Activated CD8-positive, alpha-beta T cell treated with anti-CD3 and anti-CD28 coated beads, Interleukin-2, amount 10 ng/mL, durations not matched to agents 7 days and 5 days (primary cell): ENCODE results near the gene SLC5A4. TPM values are rescaled to one million over a fixed set of nuclear protein-coding genes. Genes with fewer than 3 reads are reported as not detected.
"Not testable (repeated sequence)": the region's sequence is repeated elsewhere in the genome, so short reads cannot be mapped to it uniquely, and the experiment has no call there.

ENCODE experiments used
- ATAC-seq: fragments of 150-1000 bp; cut with Tn5 transposase; one replicate; pipeline ENCODE4 v1.10.0; 2021; ENCODE audit warnings: moderate library complexity
- CTCF ChIA-PET: fragments of 350-600 bp; sonication (Branson Sonifier 250); formaldehyde crosslinking; loops from one replicate; lab custom pipeline; 2021; ENCODE audit warnings: antibody characterized with exemption; lab: Charles Lee
- POLR2A ChIA-PET: fragments of 350-600 bp; sonication (Branson Sonifier 250); formaldehyde crosslinking; loops from one replicate; lab custom pipeline; 2021; ENCODE audit warnings: antibody characterized with exemption; lab: Charles Lee
- DNase-seq: peaks from one replicate; pipeline ENCODE4 v3.0.0-alpha.2; 2020
- H3K27ac Mint-ChIP-seq: one replicate; pipeline ENCODE4 v1.8.0; 2021; ENCODE audit warnings: mild to moderate bottlenecking, mixed read lengths
- H3K27me3 Mint-ChIP-seq: one replicate; pipeline ENCODE4 v1.8.0; 2021; ENCODE audit warnings: low read depth, mixed read lengths
- H3K36me3 Mint-ChIP-seq: one replicate; pipeline ENCODE4 v1.8.0; 2021; ENCODE audit warnings: low read depth, mixed read lengths
- H3K4me1 Mint-ChIP-seq: one replicate; pipeline ENCODE4 v1.8.0; 2021; ENCODE audit warnings: low read depth, mixed read lengths
- H3K4me3 Mint-ChIP-seq: one replicate; pipeline ENCODE4 v1.8.0; 2021; ENCODE audit warnings: mild to moderate bottlenecking, mixed read lengths
- H3K9me3 Mint-ChIP-seq: one replicate; pipeline ENCODE4 v1.8.0; 2022; ENCODE audit warnings: mixed read lengths; ENCODE audit not compliant: insufficient read depth
- total RNA-seq, 2 experiments: library from RNA; stranded (reverse); gene quantifications; one replicate each; pipeline ENCODE4 v1.2.3, GENCODE V29; 2021

Gene SLC5A4
- total RNA-seq, 2 experiments from 2014 or later: not detected

- H3K36me3 Mint-ChIP-seq, POLR2A ChIA-PET, H3K4me1 Mint-ChIP-seq, H3K9me3 Mint-ChIP-seq, ATAC-seq, CTCF ChIA-PET, H3K4me3 Mint-ChIP-seq, H3K27ac Mint-ChIP-seq: not testable (repeated sequence)
- DNase-seq: peak; percentile 8
- H3K27me3 Mint-ChIP-seq: peaks cover 21% of the 10 kb centered on the region
Observed at GRCh38 chr22:32193346-32193745, 61.8 kb downstream of the SLC5A4 start.

- peaks cover 12% of the 10 kb centered on the region for H3K27me3 Mint-ChIP-seq
- ATAC-seq, H3K4me1 Mint-ChIP-seq, H3K27ac Mint-ChIP-seq, DNase-seq, POLR2A ChIA-PET, H3K4me3 Mint-ChIP-seq, H3K9me3 Mint-ChIP-seq, CTCF ChIA-PET, H3K36me3 Mint-ChIP-seq: not testable (repeated sequence)
Observed at GRCh38 chr22:32191021-32191420, 64.1 kb downstream of the SLC5A4 start.

DNA sequence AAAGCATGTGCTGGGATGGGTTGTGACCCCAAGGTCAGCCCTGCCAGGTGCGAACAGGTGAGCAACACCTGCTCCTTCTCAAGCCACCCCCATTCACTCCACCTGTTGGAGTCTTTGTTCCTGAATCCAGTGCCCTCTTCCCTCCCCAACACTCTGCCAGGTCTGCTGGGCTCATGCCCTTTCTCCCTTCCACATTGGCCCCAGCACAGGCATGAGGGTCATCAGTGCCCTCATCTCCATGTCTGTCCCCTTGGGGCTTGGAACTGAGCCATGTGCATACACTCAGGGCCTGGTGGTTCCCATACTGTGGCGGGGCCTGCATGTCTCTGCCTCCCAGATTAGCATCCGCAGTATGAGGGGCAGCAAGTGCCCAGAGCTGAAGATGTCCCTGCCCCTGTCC is 69.3 kb downstream of the SLC5A4 start:
- ChIA-PET CTCF (no interaction called here), POLR2A (no interaction called here)
- ATAC-seq (no peak), DNase-seq (no peak)
- Mint-ChIP-seq H3K4me1 (no peaks in the 10 kb centered on the region), H3K9me3 (no peaks in the 10 kb centered on the region), H3K27ac (no peak overlapping the region), H3K4me3 (no peak overlapping the region), H3K36me3 (no peaks in the 10 kb centered on the region), H3K27me3 (peaks cover 8% of the 10 kb centered on the region)

DNA sequence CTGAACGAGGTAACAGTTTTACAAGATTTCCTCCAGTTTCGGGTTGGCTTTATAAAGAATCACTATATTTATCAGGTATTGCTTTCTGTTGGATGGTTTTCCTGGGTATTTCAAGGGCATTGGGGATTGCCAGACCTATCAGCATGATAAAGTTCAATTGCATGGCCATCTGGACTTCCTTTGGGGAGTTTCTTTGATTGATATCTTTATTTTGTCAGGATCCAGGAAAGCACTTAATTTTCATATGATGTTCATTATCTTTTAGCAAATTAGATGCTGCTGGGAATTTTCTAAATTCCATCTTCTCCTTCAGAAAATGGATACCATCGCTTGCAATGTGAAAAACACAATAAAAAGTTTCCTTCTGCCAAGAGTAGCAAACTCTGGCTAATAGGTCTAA is 71.5 kb downstream of the SLC5A4 start:
- ChIA-PET CTCF (no interaction called here), POLR2A (no interaction called here)
- ATAC-seq: no peak
- Mint-ChIP-seq H3K4me1 (no peaks in the 10 kb centered on the region), H3K9me3 (no peaks in the 10 kb centered on the region), H3K4me3 (no peak overlapping the region), H3K27ac (no peak overlapping the region), H3K36me3 (no peaks in the 10 kb centered on the region), H3K27me3 (peaks cover 8% of the 10 kb centered on the region)
- DNase-seq: no peak

DNA sequence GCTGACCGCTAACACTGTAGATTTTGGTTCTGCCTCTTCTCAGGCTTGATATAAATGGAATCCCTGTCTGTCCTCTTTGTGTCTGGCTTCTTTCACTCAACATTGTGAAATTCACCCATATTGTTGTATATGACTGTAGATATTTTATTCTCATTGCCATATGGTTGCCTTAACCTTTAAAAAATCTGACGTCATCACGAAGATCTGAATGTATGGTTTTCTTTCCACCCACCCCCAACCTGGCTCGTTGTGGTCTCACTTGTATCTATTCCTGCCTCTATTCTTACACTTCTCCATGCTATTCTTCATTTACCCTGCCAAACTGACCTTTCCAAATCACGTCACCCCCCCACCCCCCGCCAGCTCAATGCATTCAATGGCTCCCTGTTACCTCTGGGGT is 74.1 kb downstream of the SLC5A4 start:
- H3K9me3 Mint-ChIP-seq: no peaks in the 10 kb centered on the region
- peaks cover 10% of the 10 kb centered on the region for H3K27me3 Mint-ChIP-seq
- DNase-seq (no peak), ATAC-seq (no peak)
- no peaks in the 10 kb centered on the region for H3K4me1 Mint-ChIP-seq
- ChIA-PET POLR2A (no interaction called here), CTCF (no interaction called here)
- H3K4me3 Mint-ChIP-seq: no peak overlapping the region
- no peaks in the 10 kb centered on the region for H3K36me3 Mint-ChIP-seq
- no peak overlapping the region for H3K27ac Mint-ChIP-seq

DNA sequence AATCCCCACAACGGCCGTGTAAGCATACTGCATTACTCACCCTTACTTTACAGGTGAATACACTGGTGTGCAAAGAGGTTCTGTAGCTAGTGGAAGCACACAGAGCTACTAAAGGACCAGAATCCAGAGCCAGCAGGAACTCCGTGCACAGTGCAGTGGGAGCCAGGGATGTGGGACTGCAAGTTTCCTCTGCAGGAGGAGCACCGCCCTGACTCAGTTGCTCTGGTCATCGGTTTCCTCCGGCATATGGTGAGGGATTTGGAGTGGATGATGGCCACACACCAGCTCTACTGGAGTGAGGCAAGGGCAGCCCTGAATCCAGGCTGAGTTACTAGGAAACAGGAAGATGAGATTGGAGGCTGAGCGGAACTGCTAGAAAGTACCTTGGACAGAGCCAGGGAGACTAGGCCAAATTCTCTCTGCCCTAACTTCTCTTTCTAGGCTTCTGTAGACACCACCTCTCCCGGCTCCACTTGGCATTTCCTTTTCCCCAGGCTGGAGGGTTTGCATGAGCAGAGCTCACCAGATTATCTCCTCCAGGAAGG is 77.9 kb downstream of the SLC5A4 start:
- CTCF ChIA-PET: no interaction called here
- DNase-seq (no peak), ATAC-seq (no peak)
- Mint-ChIP-seq H3K36me3 (no peaks in the 10 kb centered on the region), H3K9me3 (no peaks in the 10 kb centered on the region), H3K4me1 (no peaks in the 10 kb centered on the region), H3K4me3 (no peak overlapping the region), H3K27me3 (peaks cover 19% of the 10 kb centered on the region), H3K27ac (no peak overlapping the region)
- POLR2A ChIA-PET: no interaction called here

DNA sequence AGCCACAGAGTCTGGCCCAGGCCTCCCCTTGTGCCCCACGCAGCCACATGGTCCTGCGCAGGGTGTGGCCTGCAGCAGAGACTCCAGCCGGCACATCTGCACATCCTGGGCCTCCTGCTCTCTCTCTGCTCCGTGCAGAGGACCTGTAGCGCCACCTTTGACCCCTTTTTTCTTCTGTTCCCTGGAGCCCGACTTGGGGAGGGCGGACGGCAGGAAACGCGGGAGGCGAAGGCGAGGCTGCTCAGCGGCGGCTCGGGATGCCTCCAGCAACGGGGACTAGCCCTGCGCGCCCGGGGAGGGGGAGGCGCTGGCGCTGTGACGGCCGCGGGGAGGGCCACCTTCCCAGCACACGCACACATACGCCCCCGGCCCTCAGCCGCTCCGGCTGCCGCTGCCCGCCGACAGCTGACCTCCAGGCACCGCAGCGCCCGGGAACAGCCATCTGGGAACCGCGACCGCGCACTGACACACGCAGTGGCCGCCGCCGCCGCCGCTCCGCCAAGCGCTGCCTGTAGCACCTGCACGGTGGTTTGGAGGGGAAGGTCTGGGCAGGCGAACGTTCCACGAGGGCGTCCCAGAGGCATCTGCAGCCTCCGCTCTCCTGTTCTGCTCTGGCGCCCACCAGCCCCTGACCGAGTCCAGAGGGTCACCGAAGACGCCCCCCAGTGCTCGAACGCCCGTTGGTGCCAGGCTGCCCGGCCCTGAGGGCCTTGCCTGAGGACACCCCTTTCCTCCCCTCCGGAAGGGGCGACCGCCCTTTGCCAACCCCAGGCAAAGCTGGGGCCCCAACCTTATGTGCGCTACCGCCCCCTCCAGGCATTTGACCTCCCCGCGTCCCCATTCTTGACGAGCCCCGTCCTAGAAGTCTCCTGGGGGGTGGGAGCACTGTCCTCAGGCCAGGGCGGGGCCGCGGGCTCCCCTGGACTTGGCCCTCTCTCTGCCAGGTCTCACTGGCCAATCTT is 79.2 kb downstream of the SLC5A4 start:
- no peak overlapping the region for H3K27ac Mint-ChIP-seq
- ATAC-seq (peak; percentile 39), DNase-seq (no peak)
- peaks cover 19% of the 10 kb centered on the region for H3K27me3 Mint-ChIP-seq
- H3K4me1 Mint-ChIP-seq: no peaks in the 10 kb centered on the region
- no peak overlapping the region for H3K4me3 Mint-ChIP-seq
- CTCF ChIA-PET: no interaction called here
- H3K9me3 Mint-ChIP-seq: no peaks in the 10 kb centered on the region
- no peaks in the 10 kb centered on the region for H3K36me3 Mint-ChIP-seq
- POLR2A ChIA-PET: no interaction called here

- H3K4me3 Mint-ChIP-seq: no peak overlapping the region
- no peaks in the 10 kb centered on the region for H3K4me1 Mint-ChIP-seq
- POLR2A ChIA-PET: no interaction called here
- peaks cover 19% of the 10 kb centered on the region for H3K27me3 Mint-ChIP-seq
- no peak for ATAC-seq
- H3K36me3 Mint-ChIP-seq: no peaks in the 10 kb centered on the region
- no peak overlapping the region for H3K27ac Mint-ChIP-seq
- no peak for DNase-seq
- CTCF ChIA-PET: no interaction called here
- no peaks in the 10 kb centered on the region for H3K9me3 Mint-ChIP-seq
Observed at GRCh38 chr22:32175115-32175514, 80.0 kb downstream of the SLC5A4 start.

Other genes with a start within 250 kb of the SLC5A4 start
- not detected for gene SLC5A1, start 212.1 kb downstream of the SLC5A4 start, total RNA-seq
- gene C22orf42, start 96.0 kb downstream of the SLC5A4 start, total RNA-seq: not detected
- not detected for gene RFPL2, start 50.3 kb downstream of the SLC5A4 start, total RNA-seq
- gene RFPL3, start 102.5 kb upstream of the SLC5A4 start, total RNA-seq: not detected
- 10 to 100 TPM; 59.0 to 60.2 TPM for gene RTCB, start 156.9 kb upstream of the SLC5A4 start, total RNA-seq
- not detected for gene BPIFC, start 209.1 kb upstream of the SLC5A4 start, total RNA-seq
- 10 to 100 TPM; 84.0 to 90.0 TPM for gene FBXO7, start 219.5 kb upstream of the SLC5A4 start, total RNA-seq